Neural cell (in vitro differentiated cells): ENCODE data around the gene PHOSPHO2. TPM values are rescaled to one million over a fixed set of nuclear protein-coding genes. Genes with fewer than 3 reads are reported as not detected.
A peak's percentile ranks its signal among the peaks of the same experiment; 100 is the strongest.

ENCODE experiments used
- H2AFZ ChIP-seq: fragments of 200-600, 300-800 bp; sonication (generic), shearing (Covaris generic); 2 replicates; pipeline ENCODE4 v1.6.0; 2014; ENCODE audit warnings: low read depth, mild to moderate bottlenecking, antibody characterized with exemption, low read length, moderate library complexity
- H3F3A ChIP-seq: fragments of 200-600 bp; shearing (Covaris generic); 2 replicates; pipeline ENCODE4 v1.6.1; 2016; ENCODE audit warnings: mild to moderate bottlenecking, moderate library complexity, mixed read lengths, antibody characterized with exemption, low read length; ENCODE audit not compliant: insufficient read depth, poor library complexity, severe bottlenecking
- H3K27ac ChIP-seq: fragments of 200-600, 300-800 bp; sonication (generic), shearing (Covaris generic); 2 replicates; pipeline ENCODE4 v1.5.1; 2014; ENCODE audit warnings: mild to moderate bottlenecking, low read length, moderate library complexity
- H3K27me3 ChIP-seq: fragments of 300-800, 200-600 bp; sonication (generic), shearing (Covaris generic); 2 replicates; pipeline ENCODE4 v1.6.0; 2014; ENCODE audit warnings: mild to moderate bottlenecking, low read depth, low read length, moderate library complexity; ENCODE audit not compliant: insufficient read depth
- H3K36me3 ChIP-seq: fragments of 300-800, 200-600 bp; sonication (generic), shearing (Covaris generic); 2 replicates; pipeline ENCODE4 v1.5.1; 2014; ENCODE audit warnings: mild to moderate bottlenecking, antibody characterized with exemption, low read length, moderate library complexity; ENCODE audit not compliant: insufficient read depth
- H3K4me2 ChIP-seq: fragments of 300-800, 200-600 bp; sonication (generic), shearing (Covaris generic); 2 replicates; pipeline ENCODE4 v1.6.0; 2014; ENCODE audit warnings: mild to moderate bottlenecking, low read length
- H3K4me3 ChIP-seq: fragments of 300-800, 200-600 bp; sonication (generic), shearing (Covaris generic); 2 replicates; pipeline ENCODE4 v1.5.1; 2014; ENCODE audit warnings: mild to moderate bottlenecking, low read length, moderate library complexity
- H3K79me2 ChIP-seq: fragments of 200-600 bp; shearing (Covaris generic); replicated peaks from 2 replicates; pipeline ENCODE4 v1.6.0; 2014; ENCODE audit warnings: mild to moderate bottlenecking, low read length, moderate library complexity; ENCODE audit not compliant: insufficient read depth
- H3K9ac ChIP-seq: fragments of 300-800, 200-600 bp; sonication (generic), shearing (Covaris generic); 2 replicates; pipeline ENCODE4 v1.6.1; 2016; ENCODE audit warnings: mild to moderate bottlenecking, low read length, mixed read lengths
- H3K9me2 ChIP-seq: fragments of 200-600 bp; shearing (Covaris generic); 2 replicates; pipeline ENCODE4 v1.6.1; 2016; ENCODE audit warnings: mild to moderate bottlenecking, low read length, mixed read lengths; ENCODE audit not compliant: insufficient read depth
- H3K9me3 ChIP-seq: fragments of 200-600, 300-800 bp; sonication (generic), shearing (Covaris generic); 2 replicates; pipeline ENCODE4 v1.6.1; 2016; ENCODE audit warnings: mild to moderate bottlenecking, mixed run types, low read length, moderate library complexity, mixed read lengths
- H4K20me1 ChIP-seq: fragments of 200-600 bp; shearing (Covaris generic); 2 replicates; pipeline ENCODE4 v1.6.1; 2016; ENCODE audit warnings: mild to moderate bottlenecking, mixed run types; ENCODE audit not compliant: insufficient read depth
- EP300 ChIP-seq: fragments of 450-650 bp; conservative IDR thresholded peaks from 2 replicates; pipeline ENCODE4 v1.6.1; 2014; ENCODE audit warnings: antibody characterized with exemption, mild to moderate bottlenecking, moderate library complexity; ENCODE audit not compliant: poor library complexity, severe bottlenecking
- EZH2 ChIP-seq: fragments of 200-600, 300-800 bp; shearing (Covaris generic), sonication (generic); IDR thresholded peaks from 2 replicates; pipeline ENCODE4 v1.6.1; 2014; ENCODE audit warnings: antibody characterized with exemption, low read length, borderline replicate concordance, mild to moderate bottlenecking; ENCODE audit not compliant: insufficient read depth, poor library complexity, severe bottlenecking
- MXI1 ChIP-seq: fragments of 450-650 bp; conservative IDR thresholded peaks from 2 replicates; pipeline ENCODE4 v1.6.1; 2014; ENCODE audit warnings: antibody characterized with exemption, mild to moderate bottlenecking; ENCODE audit not compliant: poor library complexity, severe bottlenecking
- POLR2AphosphoS5 ChIP-seq: IDR thresholded peaks from 2 replicates; pipeline ENCODE4 v1.6.1; 2012
- RAD21 ChIP-seq: fragments of 450-650 bp; conservative IDR thresholded peaks from 2 replicates; pipeline ENCODE4 v1.6.1; 2014; ENCODE audit warnings: antibody characterized with exemption, mild to moderate bottlenecking, moderate library complexity
- REST ChIP-seq: IDR thresholded peaks from 2 replicates; pipeline ENCODE4 v1.6.1; 2012; ENCODE audit warnings: borderline replicate concordance
- SMC3 ChIP-seq: fragments of 450-650 bp; conservative IDR thresholded peaks from 2 replicates; pipeline ENCODE4 v1.6.1; 2014; ENCODE audit warnings: antibody characterized with exemption, mild to moderate bottlenecking, moderate library complexity; ENCODE audit not compliant: poor library complexity
- TAF1 ChIP-seq: IDR thresholded peaks from 2 replicates; pipeline ENCODE4 v1.6.1; 2012; ENCODE audit warnings: low read depth
- polyA plus RNA-seq: library from polyadenylated mRNA; depleted of rRNA; stranded (reverse); fragments of >200 nt; gene quantifications from 2 replicates; pipeline ENCODE4 v1.2.3, GENCODE V29; 2014
- TF ChIP-seq, protein P1 (sequence below): fragments of 450-650 bp; IDR thresholded peaks from 2 replicates; pipeline ENCODE4 v1.5.1; 2014; ENCODE audit warnings: antibody characterized with exemption, mild to moderate bottlenecking, moderate library complexity; ENCODE audit not compliant: poor library complexity, severe bottlenecking

Gene PHOSPHO2
- polyA plus RNA-seq, 1 donor from 2014 or later, result 25.4 TPM

DNA sequence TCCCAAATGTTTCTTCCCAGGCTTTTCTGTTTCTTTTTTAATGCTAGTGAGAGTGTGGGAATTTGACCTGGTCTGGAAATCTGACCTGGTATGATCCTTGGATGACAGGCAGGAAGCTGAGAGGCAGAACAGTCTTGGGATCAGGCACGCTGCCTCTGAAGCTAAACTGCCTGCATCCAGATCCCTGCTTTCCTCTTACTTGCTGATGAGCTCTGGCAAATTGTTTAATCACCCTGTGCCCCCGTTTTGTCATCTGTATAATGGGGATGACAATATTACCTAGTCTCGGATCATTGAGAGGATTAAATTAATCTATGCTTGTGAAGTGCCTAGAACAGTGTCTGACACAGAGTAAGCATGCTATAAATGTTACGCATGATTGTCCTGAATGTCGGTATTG, 42.6 kb downstream of the PHOSPHO2 start:
- no peak for TF ChIP-seq REST
- TF ChIP-seq, protein P1, sequence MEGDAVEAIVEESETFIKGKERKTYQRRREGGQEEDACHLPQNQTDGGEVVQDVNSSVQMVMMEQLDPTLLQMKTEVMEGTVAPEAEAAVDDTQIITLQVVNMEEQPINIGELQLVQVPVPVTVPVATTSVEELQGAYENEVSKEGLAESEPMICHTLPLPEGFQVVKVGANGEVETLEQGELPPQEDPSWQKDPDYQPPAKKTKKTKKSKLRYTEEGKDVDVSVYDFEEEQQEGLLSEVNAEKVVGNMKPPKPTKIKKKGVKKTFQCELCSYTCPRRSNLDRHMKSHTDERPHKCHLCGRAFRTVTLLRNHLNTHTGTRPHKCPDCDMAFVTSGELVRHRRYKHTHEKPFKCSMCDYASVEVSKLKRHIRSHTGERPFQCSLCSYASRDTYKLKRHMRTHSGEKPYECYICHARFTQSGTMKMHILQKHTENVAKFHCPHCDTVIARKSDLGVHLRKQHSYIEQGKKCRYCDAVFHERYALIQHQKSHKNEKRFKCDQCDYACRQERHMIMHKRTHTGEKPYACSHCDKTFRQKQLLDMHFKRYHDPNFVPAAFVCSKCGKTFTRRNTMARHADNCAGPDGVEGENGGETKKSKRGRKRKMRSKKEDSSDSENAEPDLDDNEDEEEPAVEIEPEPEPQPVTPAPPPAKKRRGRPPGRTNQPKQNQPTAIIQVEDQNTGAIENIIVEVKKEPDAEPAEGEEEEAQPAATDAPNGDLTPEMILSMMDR, result no peak
- TF ChIP-seq EP300, result no peak
- no peak for TF ChIP-seq TAF1
- no peak for TF ChIP-seq RAD21
- TF ChIP-seq SMC3, result no peak
- TF ChIP-seq POLR2AphosphoS5, result no peak
- TF ChIP-seq EZH2, result no peak
- TF ChIP-seq MXI1, result no peak
- no peaks in the 10 kb centered on the region for H3K9me3 ChIP-seq
- H3K9me2 ChIP-seq, result no peaks in the 10 kb centered on the region
- H3K27ac ChIP-seq, result no peak overlapping the region
- no peak overlapping the region for H2AFZ ChIP-seq
- peak overlapping the region; percentile 73 for H3K4me3 ChIP-seq
- H3K4me2 ChIP-seq, result peak overlapping the region; percentile 94
- H4K20me1 ChIP-seq, result no peaks in the 10 kb centered on the region
- H3K27me3 ChIP-seq, result no peaks in the 10 kb centered on the region
- no peaks in the 10 kb centered on the region for H3K36me3 ChIP-seq
- H3K9ac ChIP-seq, result no peak overlapping the region
- no peaks in the 10 kb centered on the region for H3F3A ChIP-seq
- peaks cover 52% of the 10 kb centered on the region for H3K79me2 ChIP-seq

DNA sequence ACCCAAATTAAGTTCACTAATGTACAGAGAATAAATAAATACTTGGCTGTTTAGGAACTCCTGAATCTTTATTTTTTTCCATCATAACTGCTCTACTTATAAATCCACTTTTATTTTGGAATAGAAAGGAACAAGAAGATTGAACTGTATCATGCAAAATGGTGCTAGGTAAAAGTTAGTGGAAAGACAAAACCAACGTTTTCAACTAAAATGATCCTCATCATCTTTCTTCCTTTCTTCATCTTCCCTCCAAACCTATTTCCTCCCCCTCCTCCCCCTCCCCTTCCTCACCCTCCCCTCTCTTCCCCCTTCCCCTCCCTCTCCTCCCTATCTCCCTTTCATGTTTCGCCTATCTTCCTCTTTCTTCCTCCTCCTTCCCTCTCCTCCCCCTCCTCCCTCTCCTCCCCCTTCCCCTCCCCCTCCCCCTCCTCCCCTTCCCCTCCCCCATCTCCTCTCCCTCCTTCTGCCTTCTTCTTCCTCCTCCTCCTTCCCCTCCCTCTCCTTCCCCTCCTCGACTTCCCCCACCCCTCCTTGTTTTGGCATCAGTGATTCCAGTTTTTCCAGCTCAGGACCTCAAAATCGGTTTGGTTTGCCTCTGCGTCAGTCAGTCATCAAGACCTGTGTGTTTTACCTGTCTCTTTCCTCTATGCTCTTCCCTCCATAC, 44.4 kb downstream of the PHOSPHO2 start:
- no peak overlapping the region for H3K4me2 ChIP-seq
- H2AFZ ChIP-seq, result no peak overlapping the region
- no peaks in the 10 kb centered on the region for H4K20me1 ChIP-seq
- no peaks in the 10 kb centered on the region for H3K36me3 ChIP-seq
- H3F3A ChIP-seq, result no peaks in the 10 kb centered on the region
- H3K9me3 ChIP-seq, result no peaks in the 10 kb centered on the region
- H3K27me3 ChIP-seq, result no peaks in the 10 kb centered on the region
- no peak overlapping the region for H3K27ac ChIP-seq
- H3K79me2 ChIP-seq, result peaks cover 61% of the 10 kb centered on the region
- no peaks in the 10 kb centered on the region for H3K9me2 ChIP-seq
- H3K9ac ChIP-seq, result no peak overlapping the region
- TF ChIP-seq TAF1 (no peak), EZH2 (no peak), SMC3 (no peak), RAD21 (no peak), REST (no peak), MXI1 (no peak), POLR2AphosphoS5 (no peak), EP300 (no peak)
- TF ChIP-seq, protein P1, result no peak
- peak overlapping the region; percentile 40 for H3K4me3 ChIP-seq
